ENCODE data around the gene GABRB1.

DNA sequence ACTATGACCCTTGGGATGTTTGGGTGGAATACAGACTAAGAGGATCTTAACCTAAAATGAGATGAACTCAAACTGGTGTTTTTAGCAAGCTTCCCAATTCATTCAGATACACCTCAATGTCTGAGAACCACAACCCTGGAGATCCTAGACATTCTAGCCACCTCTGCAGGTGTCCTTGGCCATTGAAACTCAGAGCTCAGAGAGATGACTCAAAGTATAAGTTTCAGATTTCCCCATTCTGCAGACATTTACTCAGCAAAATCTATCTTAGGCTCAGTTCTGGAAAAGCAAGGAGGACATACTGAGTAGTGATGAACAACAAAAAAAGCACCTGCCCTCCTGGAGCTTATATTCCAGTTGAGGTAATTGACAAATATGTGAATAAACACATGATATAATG is 384.4 kb downstream of the GABRB1 start:
- TF ChIP-seq EZH2 (IDR thresholded peaks at IDR 0.05; ENCODE audit: borderline replicate concordance), result no peak
- TF ChIP-seq, protein P1, sequence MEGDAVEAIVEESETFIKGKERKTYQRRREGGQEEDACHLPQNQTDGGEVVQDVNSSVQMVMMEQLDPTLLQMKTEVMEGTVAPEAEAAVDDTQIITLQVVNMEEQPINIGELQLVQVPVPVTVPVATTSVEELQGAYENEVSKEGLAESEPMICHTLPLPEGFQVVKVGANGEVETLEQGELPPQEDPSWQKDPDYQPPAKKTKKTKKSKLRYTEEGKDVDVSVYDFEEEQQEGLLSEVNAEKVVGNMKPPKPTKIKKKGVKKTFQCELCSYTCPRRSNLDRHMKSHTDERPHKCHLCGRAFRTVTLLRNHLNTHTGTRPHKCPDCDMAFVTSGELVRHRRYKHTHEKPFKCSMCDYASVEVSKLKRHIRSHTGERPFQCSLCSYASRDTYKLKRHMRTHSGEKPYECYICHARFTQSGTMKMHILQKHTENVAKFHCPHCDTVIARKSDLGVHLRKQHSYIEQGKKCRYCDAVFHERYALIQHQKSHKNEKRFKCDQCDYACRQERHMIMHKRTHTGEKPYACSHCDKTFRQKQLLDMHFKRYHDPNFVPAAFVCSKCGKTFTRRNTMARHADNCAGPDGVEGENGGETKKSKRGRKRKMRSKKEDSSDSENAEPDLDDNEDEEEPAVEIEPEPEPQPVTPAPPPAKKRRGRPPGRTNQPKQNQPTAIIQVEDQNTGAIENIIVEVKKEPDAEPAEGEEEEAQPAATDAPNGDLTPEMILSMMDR (IDR thresholded peaks at IDR 0.05; ENCODE audit: poor library complexity), result no peak
- no peak for TF ChIP-seq EZH2phosphoT487 (IDR thresholded peaks at IDR 0.05; ENCODE audit: low read depth, severe bottlenecking, unreplicated experiment)
